Pancreas (tissue), 10 donors: Measurements from ENCODE around the gene OR1C1. TPM values are rescaled to one million over a fixed set of nuclear protein-coding genes. Genes with fewer than 3 reads are reported as not detected.
"Not testable (repeated sequence)": the region's sequence is repeated elsewhere in the genome, so short reads cannot be mapped to it uniquely, and the experiment has no call there.

ENCODE experiments used
- ATAC-seq, 4 donors: fragments of 200-7000 bp; cut with Tn5 transposase; one replicate each; pipeline versions ENCODE4 v1.8.0 to v1.9.1; 2020; ENCODE audit warnings: mild to moderate bottlenecking in 4 of 4, moderate library complexity in 4 of 4
- DNase-seq, 6 donors: peaks; one replicate each; pipeline ENCODE4 v3.0.0-alpha.2; 2020
- FAIRE-seq: peaks from 2 replicates; lab custom pipeline; 2012; peaks lifted over from hg19 to GRCh38; lab: Jason Lieb, UNC
- H3K27ac ChIP-seq, 4 donors: fragments of 200-600 bp; sonication (generic); 1 replicate in 3 of 4; 2 replicates in 1 of 4; pipeline versions ENCODE4 v1.5.0 to v1.8.0; 2020
- H3K27me3 ChIP-seq, 4 donors: fragments of 200-600 bp; one replicate each; pipeline ENCODE4 v1.8.0; 2021
- H3K36me3 ChIP-seq, 3 donors: fragments of 200-600 bp; sonication (generic) in 1 of 3; one replicate each; pipeline versions ENCODE4 v1.5.0 to v1.8.0; 2020 to 2021
- H3K4me1 ChIP-seq, 3 donors: fragments of 200-600 bp; one replicate each; pipeline ENCODE4 v1.8.0; 2021
- H3K4me3 ChIP-seq, 4 donors: fragments of 200-600 bp; sonication (generic) in 2 of 4; one replicate each; pipeline versions ENCODE4 v1.5.0 to v1.8.0; 2020 to 2021
- H3K9me3 ChIP-seq, 4 donors: fragments of 200-600 bp; one replicate each; pipeline ENCODE4 v1.8.0; 2021
- WGBS, 2 donors: extraction: QIAGEN DNeasy Blood & Tissue Kit; methylation state at CpG; one replicate each; pipeline ENCODE4 v1.1.7; 2013; 5-methylcytosine and 5-hydroxymethylcytosine counted together
- intact Hi-C, 3 donors: fragments of 100-400 bp; cut with DNase I; formaldehyde crosslinking; loops; one replicate each; pipeline versions ENCODE4 v1.11.1 to v1.14.2; 2022
- polyA plus RNA-seq, 2 donors: library from polyadenylated mRNA; stranded (reverse); fragments of 200-250 nt; gene quantifications; one replicate each; pipeline ENCODE4 v1.2.3, GENCODE V29; 2013
- total RNA-seq, 6 donors: library from RNA; stranded (reverse); fragmentation: NEBNext Ultra II Directional in 4 of 6; extraction: Animal tissue kit (Norgen Biotek cat#: 25700) in 4 of 6; gene quantifications; one replicate each; pipeline versions ENCODE4 v1.2.1 to v1.2.4, GENCODE V29; 2021 to 2023
- TF ChIP-seq, protein P1 (sequence below), 4 donors: fragments of 200-600 bp; sonication (generic) in 3 of 4; IDR thresholded peaks; one replicate each; pipeline versions ENCODE4 v1.5.0 to v1.8.0; 2021; ENCODE audit warnings: antibody characterized with exemption in 4 of 4
- donor health status: healthy with polysubstance abuse.
- donor health status: DM: no; HTN: no; CAD: no; lungs with moderate emphysema.
- donor health status: DM: no; HTN: no; CAD: no.
- donor health status: control.
- donor health status: control.
- donor health status: Bipolar disorder and iron deficiency.
- donor health status: DM: yes; HTN: yes; CAD: no.
- donor health status: DM: no; HTN: no; CAD: no.
- donor health status: DM: no; HTN: no; CAD: no.
- donor health status: DM: yes; HTN: yes; CAD: no.

The OR1C1 gene
- total and polyA plus RNA-seq, 8 donors = not detected

GRCh38 chr1:247740721-247741120, 19.6 kb downstream of the OR1C1 start:
- Histone ChIP-seq H3K27me3 (no peaks in the 10 kb centered on the region), H3K4me1 (no peaks in the 10 kb centered on the region), H3K9me3 (no peaks in the 10 kb centered on the region), H3K27ac (no peak overlapping the region), H3K36me3 (no peaks in the 10 kb centered on the region), H3K4me3 (no peak overlapping the region)
- ATAC-seq (no peak), DNase-seq (no peak), FAIRE-seq (no peak)
- TF ChIP-seq, protein P1, sequence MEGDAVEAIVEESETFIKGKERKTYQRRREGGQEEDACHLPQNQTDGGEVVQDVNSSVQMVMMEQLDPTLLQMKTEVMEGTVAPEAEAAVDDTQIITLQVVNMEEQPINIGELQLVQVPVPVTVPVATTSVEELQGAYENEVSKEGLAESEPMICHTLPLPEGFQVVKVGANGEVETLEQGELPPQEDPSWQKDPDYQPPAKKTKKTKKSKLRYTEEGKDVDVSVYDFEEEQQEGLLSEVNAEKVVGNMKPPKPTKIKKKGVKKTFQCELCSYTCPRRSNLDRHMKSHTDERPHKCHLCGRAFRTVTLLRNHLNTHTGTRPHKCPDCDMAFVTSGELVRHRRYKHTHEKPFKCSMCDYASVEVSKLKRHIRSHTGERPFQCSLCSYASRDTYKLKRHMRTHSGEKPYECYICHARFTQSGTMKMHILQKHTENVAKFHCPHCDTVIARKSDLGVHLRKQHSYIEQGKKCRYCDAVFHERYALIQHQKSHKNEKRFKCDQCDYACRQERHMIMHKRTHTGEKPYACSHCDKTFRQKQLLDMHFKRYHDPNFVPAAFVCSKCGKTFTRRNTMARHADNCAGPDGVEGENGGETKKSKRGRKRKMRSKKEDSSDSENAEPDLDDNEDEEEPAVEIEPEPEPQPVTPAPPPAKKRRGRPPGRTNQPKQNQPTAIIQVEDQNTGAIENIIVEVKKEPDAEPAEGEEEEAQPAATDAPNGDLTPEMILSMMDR (IDR thresholded peaks at IDR 0.05) = no peak
- WGBS, 2 donors = 62 to 86% methylated on average over 2 of the region's 2 CpGs
- intact Hi-C loops = no loop called here

DNA sequence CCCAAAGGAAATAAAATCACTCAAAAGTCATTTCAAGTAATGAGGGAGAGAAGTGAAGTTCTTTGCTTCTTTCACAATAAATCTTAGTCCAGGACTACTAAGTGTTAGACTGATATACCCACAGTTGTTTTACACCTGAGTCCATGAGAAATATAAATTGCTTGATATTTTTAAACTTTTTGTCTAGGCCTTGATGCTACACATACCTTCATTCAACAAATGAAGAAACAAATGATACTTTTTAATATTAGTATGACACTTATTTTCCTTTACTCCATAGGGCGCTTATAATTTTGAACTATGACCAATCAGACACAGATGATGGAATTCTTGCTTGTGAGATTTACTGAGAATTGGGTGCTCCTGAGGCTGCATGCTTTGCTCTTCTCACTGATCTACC, 22.0 kb downstream of the OR1C1 start, which contains the start of gene OR14K1:
Gene OR14K1 (plus strand): TSS at position 301 of the 400 bp plus-strand sequence. CDS start 0 bp downstream, at position 301.
- Histone ChIP-seq H3K27ac (no peak within 1 kb of the TSS), H3K27me3 (no peaks in the 10 kb centered on the region), H3K4me1 (no peaks in the 10 kb centered on the region), H3K4me3 (no peak within 1 kb of the TSS), H3K36me3 (no peaks in the 10 kb centered on the region), H3K9me3 (no peaks in the 10 kb centered on the region)
- TF ChIP-seq, protein P1 (IDR thresholded peaks at IDR 0.05) = no peak
- FAIRE-seq = no peak
- intact Hi-C loops = no loop called here
- DNase-seq = no peak
- WGBS, 2 donors = 75 to 83% methylated on average over 1 of the region's 1 CpG
- ATAC-seq = no peak

DNA sequence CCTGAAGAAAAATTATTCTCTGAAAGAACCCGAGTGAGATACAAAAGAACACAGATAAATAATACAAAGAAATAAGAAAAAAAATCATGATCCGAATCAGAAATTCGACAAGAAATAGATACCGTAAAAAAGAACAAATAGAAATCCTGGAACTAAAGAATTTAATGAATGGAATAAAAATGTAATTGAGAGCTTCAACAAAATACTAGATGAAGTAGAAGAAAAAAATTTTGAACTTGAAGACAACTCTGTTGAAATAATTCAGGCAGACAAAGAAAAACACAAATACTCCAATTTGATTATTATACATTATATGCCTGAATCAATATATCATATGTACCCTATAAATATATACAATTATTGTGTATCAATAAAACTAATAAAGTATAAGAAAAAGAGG, 39.1 kb downstream of the OR1C1 start:
- intact Hi-C loops = no loop called here
- H3K27me3 ChIP-seq = no peaks in the 10 kb centered on the region
- H3K4me1 ChIP-seq = no peaks in the 10 kb centered on the region
- H3K9me3 ChIP-seq = no peaks in the 10 kb centered on the region
- no peak for DNase-seq
- H3K27ac ChIP-seq = no peak overlapping the region
- FAIRE-seq = no peak
- H3K4me3 ChIP-seq = no peak overlapping the region
- WGBS, 2 donors = 76 to 84% methylated on average over 4 of the region's 4 CpGs
- no peak for ATAC-seq
- TF ChIP-seq, protein P1 (IDR thresholded peaks at IDR 0.05) = no peak
- H3K36me3 ChIP-seq = no peaks in the 10 kb centered on the region

DNA sequence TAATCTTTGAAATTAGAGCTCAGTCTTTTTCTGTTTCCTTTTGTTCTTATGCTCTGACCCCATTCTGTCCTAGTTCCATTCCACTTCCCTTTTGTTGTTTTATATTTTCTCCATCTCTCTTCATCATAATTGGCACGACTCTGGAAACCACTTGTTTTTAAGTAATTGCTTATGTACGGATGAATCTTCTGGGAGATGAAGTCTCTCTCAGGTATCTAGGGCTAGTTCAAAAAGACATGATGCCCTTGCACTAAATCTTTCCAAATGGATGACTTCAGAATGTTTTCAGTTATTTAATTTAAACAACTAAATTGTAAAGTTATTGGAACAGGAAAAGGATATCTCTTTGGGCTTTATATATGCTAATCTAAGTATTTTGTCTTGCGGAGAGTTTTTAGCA, 43.8 kb downstream of the OR1C1 start, which contains the start of gene OR6F1:
Gene OR6F1 (minus strand): TSS at position 101 of the 400 bp plus-strand sequence. CDS start 3,891 bp downstream, outside the sequence.
- no peaks in the 10 kb centered on the region for H3K27me3 ChIP-seq
- DNase-seq (no peak), FAIRE-seq (no peak), ATAC-seq (no peak)
- TF ChIP-seq, protein P1 (IDR thresholded peaks at IDR 0.05) = no peak
- H3K9me3 ChIP-seq = no peaks in the 10 kb centered on the region
- H3K36me3 ChIP-seq = no peaks in the 10 kb centered on the region
- H3K27ac ChIP-seq = no peak within 1 kb of the TSS
- WGBS, 2 donors = 68 to 73% methylated on average over 3 of the region's 3 CpGs
- H3K4me1 ChIP-seq = no peaks in the 10 kb centered on the region
- intact Hi-C loops = no loop called here
- no peak within 1 kb of the TSS for H3K4me3 ChIP-seq

DNA sequence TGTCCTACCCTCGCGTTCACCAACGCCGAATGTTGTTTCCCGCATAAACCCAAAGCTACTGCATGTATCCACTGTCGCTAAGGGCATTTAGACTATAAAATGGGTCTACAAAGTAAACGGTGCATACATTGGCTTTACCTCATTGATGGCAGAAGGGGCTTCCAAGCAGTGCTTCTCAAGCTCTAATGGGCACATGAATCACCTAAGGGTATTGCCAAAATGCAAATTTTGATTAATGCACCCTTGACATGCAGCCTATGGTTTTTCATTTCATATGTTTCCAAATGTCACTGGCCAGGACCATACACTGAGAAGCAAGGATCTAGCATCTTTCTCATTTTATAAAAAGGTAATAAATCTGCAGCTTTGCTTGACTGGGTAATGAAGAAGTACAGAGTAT, 46.6 kb downstream of the OR1C1 start:
- WGBS, 2 donors = 66 to 83% methylated on average over 7 of the region's 7 CpGs

GRCh38 chr1:247710681-247711080, 49.7 kb downstream of the OR1C1 start:
- FAIRE-seq, H3K36me3 ChIP-seq, intact Hi-C loops, H3K4me1 ChIP-seq, H3K27ac ChIP-seq, H3K9me3 ChIP-seq, H3K4me3 ChIP-seq, H3K27me3 ChIP-seq, DNase-seq, ATAC-seq: not testable (repeated sequence)
- WGBS, 2 donors = 70 to 79% methylated on average over 8 of the region's 8 CpGs

More for the DNA sequence above, 46.6 kb downstream of the OR1C1 start:
- no peaks in the 10 kb centered on the region for H3K27me3 ChIP-seq
- ATAC-seq = no peak
- DNase-seq = no peak
- TF ChIP-seq, protein P1 (IDR thresholded peaks at IDR 0.05) = no peak
- no peaks in the 10 kb centered on the region for H3K36me3 ChIP-seq
- H3K4me3 ChIP-seq = no peak overlapping the region
- no peak for FAIRE-seq
- H3K9me3 ChIP-seq = no peaks in the 10 kb centered on the region
- intact Hi-C loops = no loop called here
- no peak overlapping the region for H3K27ac ChIP-seq
- H3K4me1 ChIP-seq = no peaks in the 10 kb centered on the region
